Measurements from ENCODE around the gene BRINP1.

GRCh38 chr9:119240546-119240945 is 128.7 kb downstream of the BRINP1 start:
- TF ChIP-seq POLR2A (IDR thresholded peaks at IDR 0.05; ENCODE audit: low read depth, low read length) (no peak), SPI1 (IDR thresholded peaks at IDR 0.05; ENCODE audit: low read depth, low read length) (no peak), POLR2AphosphoS5 (IDR thresholded peaks at IDR 0.05; ENCODE audit: low read depth, low read length) (no peak), TAF1 (IDR thresholded peaks at IDR 0.05; ENCODE audit: low read depth, low read length) (no peak)
